ENCODE results near the gene MGAT4C.

DNA sequence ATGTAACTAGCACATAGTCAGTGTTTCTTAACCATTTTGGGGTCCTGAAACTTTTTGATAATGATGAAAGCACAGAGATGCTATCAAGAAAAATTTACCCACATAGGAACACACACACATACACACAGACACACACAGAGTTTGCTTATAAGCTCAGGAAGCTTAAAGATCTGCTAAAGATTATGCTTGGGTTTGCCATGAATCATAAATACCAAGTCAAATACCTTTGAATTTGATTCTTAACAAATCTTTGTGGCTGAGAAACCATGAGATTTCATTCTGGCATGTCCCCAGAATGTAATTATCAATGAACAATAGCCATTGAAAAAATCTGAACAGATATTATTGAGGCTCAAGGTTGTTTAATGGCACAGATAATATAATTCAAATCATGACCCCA, 292.9 kb downstream of the MGAT4C start:
- TF ChIP-seq, protein P1, sequence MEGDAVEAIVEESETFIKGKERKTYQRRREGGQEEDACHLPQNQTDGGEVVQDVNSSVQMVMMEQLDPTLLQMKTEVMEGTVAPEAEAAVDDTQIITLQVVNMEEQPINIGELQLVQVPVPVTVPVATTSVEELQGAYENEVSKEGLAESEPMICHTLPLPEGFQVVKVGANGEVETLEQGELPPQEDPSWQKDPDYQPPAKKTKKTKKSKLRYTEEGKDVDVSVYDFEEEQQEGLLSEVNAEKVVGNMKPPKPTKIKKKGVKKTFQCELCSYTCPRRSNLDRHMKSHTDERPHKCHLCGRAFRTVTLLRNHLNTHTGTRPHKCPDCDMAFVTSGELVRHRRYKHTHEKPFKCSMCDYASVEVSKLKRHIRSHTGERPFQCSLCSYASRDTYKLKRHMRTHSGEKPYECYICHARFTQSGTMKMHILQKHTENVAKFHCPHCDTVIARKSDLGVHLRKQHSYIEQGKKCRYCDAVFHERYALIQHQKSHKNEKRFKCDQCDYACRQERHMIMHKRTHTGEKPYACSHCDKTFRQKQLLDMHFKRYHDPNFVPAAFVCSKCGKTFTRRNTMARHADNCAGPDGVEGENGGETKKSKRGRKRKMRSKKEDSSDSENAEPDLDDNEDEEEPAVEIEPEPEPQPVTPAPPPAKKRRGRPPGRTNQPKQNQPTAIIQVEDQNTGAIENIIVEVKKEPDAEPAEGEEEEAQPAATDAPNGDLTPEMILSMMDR (optimal IDR thresholded peaks at IDR 0.05 in 1 of 3, IDR thresholded peaks at IDR 0.05 in 1 of 3, conservative IDR thresholded peaks at IDR 0.05 in 1 of 3; ENCODE audit: extremely low read depth in 1 of 3, insufficient read depth in 2 of 3, low read length in 3 of 3) = no peak
- no peak for TF ChIP-seq EZH2 (IDR thresholded peaks at IDR 0.05; ENCODE audit: low read length)
